Endothelial cell of umbilical vein (primary cell): ENCODE measurements around the gene STON2. TPM values are rescaled to one million over a fixed set of nuclear protein-coding genes. Genes with fewer than 3 reads are reported as not detected.

Source experiments
- BruUV-seq: library from RNA; stranded (reverse); fragments of 400-500 nt; replicated peaks from 2 replicates; lab custom pipeline; 2021; lab: Mats Ljungman, UMichigan
- CTCF ChIA-PET: fragments of 300-600, 350-600 bp; sonication (Branson Sonifier 250); formaldehyde crosslinking; loops from one replicate; lab custom pipeline; 2021; ENCODE audit warnings: antibody characterized with exemption, inconsistent platforms; lab: Charles Lee
- POLR2A ChIA-PET: fragments of 300-600, 350-600 bp; sonication (Branson Sonifier 250); formaldehyde crosslinking; loops from one replicate; lab custom pipeline; 2021; ENCODE audit warnings: antibody characterized with exemption, inconsistent platforms; lab: Charles Lee
- DNase-seq: peaks from one replicate; pipeline ENCODE4 v3.0.0-alpha.2; 2011; ENCODE audit warnings: low read depth, low spot score
- FAIRE-seq: peaks from 2 replicates; lab custom pipeline; 2011; peaks lifted over from hg19 to GRCh38; lab: Jason Lieb, UNC
- H2AFZ ChIP-seq: 2 replicates; pipeline ENCODE4 v1.6.0; 2012; ENCODE audit warnings: low read depth, low read length, control low read depth, inconsistent platforms
- H3K27ac ChIP-seq: 2 replicates; pipeline ENCODE4 v1.5.1; 2011; ENCODE audit warnings: low read depth, mild to moderate bottlenecking, control low read depth, low read length, moderate library complexity; ENCODE audit not compliant: insufficient read depth
- H3K27me3 ChIP-seq, 2 experiments: 2 replicates each; pipeline versions ENCODE4 v1.6.0 to v1.6.1; 2011; ENCODE audit warnings: low read length in 2 of 2, mixed read lengths in 1 of 2; ENCODE audit not compliant: control insufficient read depth in 2 of 2, insufficient read depth in 2 of 2
- H3K36me3 ChIP-seq, 2 experiments: 2 replicates in 1 of 2; 3 replicates in 1 of 2; pipeline ENCODE4 v1.5.1; 2011; ENCODE audit warnings: low read length in 2 of 2, mild to moderate bottlenecking in 1 of 2, moderate library complexity in 1 of 2; ENCODE audit not compliant: control insufficient read depth in 2 of 2, insufficient read depth in 2 of 2; ENCODE audit errors: extremely low read depth in 1 of 2
- H3K4me1 ChIP-seq: 3 replicates; pipeline ENCODE4 v1.5.1; 2011; ENCODE audit warnings: mild to moderate bottlenecking, low read length; ENCODE audit not compliant: control insufficient read depth, insufficient read depth; ENCODE audit errors: extremely low read depth
- H3K4me2 ChIP-seq: 2 replicates; pipeline ENCODE4 v1.6.1; 2011; ENCODE audit warnings: low read length, control low read depth, mixed read lengths; ENCODE audit not compliant: insufficient read depth
- H3K4me3 ChIP-seq, 3 experiments: fragments of 200-600 bp in 1 of 3; sonication (generic), shearing (Covaris generic) in 1 of 3; replicated peaks in 1 of 3; 2 replicates each; pipeline ENCODE4 v1.5.1; 2011 to 2016; ENCODE audit warnings: control low read depth in 3 of 3, low read length in 3 of 3, mild to moderate bottlenecking in 2 of 3, inconsistent platforms in 1 of 3, low read depth in 1 of 3, moderate library complexity in 1 of 3; ENCODE audit not compliant: insufficient read depth in 1 of 3
- H3K79me2 ChIP-seq: 2 replicates; pipeline ENCODE4 v1.6.0; 2012; ENCODE audit warnings: low read length, inconsistent platforms; ENCODE audit not compliant: control insufficient read depth, insufficient read depth
- H3K9ac ChIP-seq: replicated peaks from 2 replicates; pipeline ENCODE3; 2011; ENCODE audit warnings: low read length, control low read depth; ENCODE audit not compliant: insufficient read depth; ENCODE audit errors: extremely low read depth
- H3K9me1 ChIP-seq: replicated peaks from 3 replicates; pipeline ENCODE4 v1.6.0; 2011; ENCODE audit warnings: mild to moderate bottlenecking, low read length; ENCODE audit not compliant: control insufficient read depth, insufficient read depth; ENCODE audit errors: extremely low read depth
- H3K9me3 ChIP-seq: replicated peaks from 2 replicates; pipeline ENCODE4 v1.5.1; 2012; ENCODE audit warnings: low read length, inconsistent platforms; ENCODE audit not compliant: control insufficient read depth, insufficient read depth
- H4K20me1 ChIP-seq: replicated peaks from 2 replicates; pipeline ENCODE3; 2011; ENCODE audit warnings: mild to moderate bottlenecking, low read length; ENCODE audit not compliant: control insufficient read depth, insufficient read depth; ENCODE audit errors: extremely low read depth
- CTCF ChIP-seq, 2 donors: IDR thresholded peaks; 1 replicate in 1 of 2; 2 replicates in 1 of 2; pipeline ENCODE4 v1.5.1; 2011; ENCODE audit warnings: low read length in 2 of 2, mild to moderate bottlenecking in 2 of 2, moderate library complexity in 2 of 2, control low read depth in 1 of 2, inconsistent platforms in 1 of 2, low read depth in 1 of 2; ENCODE audit not compliant: insufficient read depth in 1 of 2; ENCODE audit errors: extremely low read depth in 1 of 2
- EZH2 ChIP-seq: IDR thresholded peaks from 2 replicates; pipeline ENCODE4 v1.6.1; 2012; ENCODE audit warnings: borderline replicate concordance, low read depth, mild to moderate bottlenecking, moderate library complexity, low read length, inconsistent platforms; ENCODE audit not compliant: severe bottlenecking
- FOS ChIP-seq: IDR thresholded peaks from 2 replicates; pipeline ENCODE4 v1.6.1; 2011; ENCODE audit warnings: mild to moderate bottlenecking, low read length, moderate library complexity, borderline replicate concordance; ENCODE audit not compliant: insufficient read depth
- GATA2 ChIP-seq: IDR thresholded peaks from 2 replicates; pipeline ENCODE4 v1.7.0; 2011; ENCODE audit warnings: low read depth, mild to moderate bottlenecking, moderate library complexity, mixed read lengths, low read length; ENCODE audit not compliant: insufficient read length, insufficient read depth
- JUN ChIP-seq: IDR thresholded peaks from 2 replicates; pipeline ENCODE4 v1.6.1; 2011; ENCODE audit warnings: borderline replicate concordance, low read depth; ENCODE audit not compliant: insufficient read length, insufficient read depth
- MAX ChIP-seq: IDR thresholded peaks from 2 replicates; pipeline ENCODE4 v1.6.1; 2011; ENCODE audit not compliant: insufficient read depth, insufficient read length
- MYC ChIP-seq: IDR thresholded peaks from one replicate; pipeline ENCODE4 v1.6.1; 2011; ENCODE audit warnings: mild to moderate bottlenecking, low read depth, low read length
- POLR2A ChIP-seq: IDR thresholded peaks from 2 replicates; pipeline ENCODE4 v1.6.1; 2012; ENCODE audit warnings: low read depth, mild to moderate bottlenecking, control low read depth, low read length
- POLR2AphosphoS5 ChIP-seq: IDR thresholded peaks from 2 replicates; pipeline ENCODE4 v1.6.1; 2012; ENCODE audit warnings: low read depth, mild to moderate bottlenecking, control low read depth, low read length, moderate library complexity; ENCODE audit not compliant: insufficient read depth
- dilution Hi-C: fragments of 300-500 bp; cut with MboI; formaldehyde crosslinking; loops from one replicate; pipeline ENCODE4 v1.15.0; 2019; ENCODE audit warnings: low sequenced_read_pairs; ENCODE audit not compliant: extremely low pct_ligation_motif_present
- intact Hi-C: fragments of 100-400 bp; cut with micrococcal nuclease; formaldehyde crosslinking; loops from one replicate; pipeline ENCODE4 v1.10.0; 2022
- polyA plus RNA-seq, 4 experiments: library from polyadenylated mRNA; depleted of rRNA in 3 of 4; stranded (reverse) in 3 of 4; unstranded in 1 of 4; fragments of >200 nt; gene quantifications; 2 replicates each; pipeline versions ENCODE4 v1.2.1 to v1.2.3, GENCODE V29; 2011 to 2012; ENCODE audit warnings: missing spikeins in 1 of 4
- total RNA-seq: library from RNA; stranded (reverse); gene quantifications from 2 replicates; pipeline ENCODE4 v1.2.3, GENCODE V29; 2021

STON2 gene
- total and polyA plus RNA-seq, 2 donors (not counting 3 experiments of a cell fraction or from before 2014, with no cell fraction given): not detected

- Histone ChIP-seq H3K4me2 (no peak overlapping the region), H3K9ac (no peak overlapping the region), H3K27me3 (no peaks in the 10 kb centered on the region), H3K36me3 (no peaks in the 10 kb centered on the region), H3K4me1 (no peaks in the 10 kb centered on the region), H4K20me1 (no peaks in the 10 kb centered on the region), H3K79me2 (no peaks in the 10 kb centered on the region), H3K4me3 (no peak overlapping the region), H3K27ac (no peak overlapping the region), H3K9me3 (no peaks in the 10 kb centered on the region), H3K9me1 (no peaks in the 10 kb centered on the region), H2AFZ (no peak overlapping the region)
- DNase-seq: no peak
- no TSS peak for BruUV-seq
- no peak for FAIRE-seq
- CTCF ChIA-PET: no interaction called here
- POLR2A ChIA-PET: no interaction called here
- TF ChIP-seq POLR2A: no peak
- no peak for TF ChIP-seq MAX
- TF ChIP-seq JUN: no peak
- TF ChIP-seq POLR2AphosphoS5: no peak
- TF ChIP-seq EZH2: no peak
- no peak for TF ChIP-seq CTCF (IDR thresholded peaks at IDR 0.05; ENCODE audit: extremely low read depth in 1 of 2, insufficient read depth in 1 of 2, low read depth in 1 of 2, low read length in 2 of 2)
- no peak for TF ChIP-seq GATA2
- TF ChIP-seq FOS: no peak
- no peak for TF ChIP-seq MYC
- intact Hi-C loops (no loop called here), dilution Hi-C loops (no loop called here)
Measured at GRCh38 chr14:81341370-81341769, 58.8 kb downstream of the STON2 start.
